HG03378 (cell line): ENCODE data around the gene MRFAP1.

Experiments used
- ATAC-seq: cut with Tn5 transposase; IDR thresholded peaks from one replicate; pipeline ENCODE4 v1.9.1; 2021; ENCODE audit warnings: mild to moderate bottlenecking, moderate library complexity; ENCODE audit not compliant: unreplicated experiment

MRFAP1 gene

GRCh38 chr4:6689506-6689960 is 49.0 kb downstream of the MRFAP1 start:
- no peak for ATAC-seq
